GM18519 (cell line): ENCODE measurements around the gene CTNND2.
"Not testable (repeated sequence)": the region's sequence is repeated elsewhere in the genome, so short reads cannot be mapped to it uniquely, and the experiment has no call there.

ENCODE experiments used
- ATAC-seq: cut with Tn5 transposase; IDR thresholded peaks from one replicate; pipeline ENCODE4 v1.9.1; 2021; ENCODE audit warnings: mild to moderate bottlenecking, moderate library complexity; ENCODE audit not compliant: unreplicated experiment, low FRiP score

The CTNND2 gene

DNA sequence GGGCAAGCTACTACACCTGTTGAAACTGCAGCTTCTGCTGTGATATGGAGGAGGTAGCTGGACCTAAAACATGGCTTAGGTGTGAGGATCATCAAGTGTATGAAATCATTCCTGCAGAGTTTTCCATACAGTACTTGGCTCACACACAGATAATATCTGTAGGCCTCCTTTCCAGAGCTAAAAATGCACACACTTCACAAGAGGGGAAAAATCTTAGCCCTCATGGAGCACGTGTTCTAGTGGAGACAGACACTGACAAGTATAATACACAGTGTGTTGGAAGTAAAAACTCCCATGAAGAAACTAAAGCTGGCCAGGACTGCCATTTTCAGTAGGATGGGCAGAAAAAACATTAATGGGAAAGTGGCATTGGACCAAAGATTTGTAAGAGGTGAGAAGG is 216.7 kb downstream of the CTNND2 start:
- ATAC-seq: no peak

DNA sequence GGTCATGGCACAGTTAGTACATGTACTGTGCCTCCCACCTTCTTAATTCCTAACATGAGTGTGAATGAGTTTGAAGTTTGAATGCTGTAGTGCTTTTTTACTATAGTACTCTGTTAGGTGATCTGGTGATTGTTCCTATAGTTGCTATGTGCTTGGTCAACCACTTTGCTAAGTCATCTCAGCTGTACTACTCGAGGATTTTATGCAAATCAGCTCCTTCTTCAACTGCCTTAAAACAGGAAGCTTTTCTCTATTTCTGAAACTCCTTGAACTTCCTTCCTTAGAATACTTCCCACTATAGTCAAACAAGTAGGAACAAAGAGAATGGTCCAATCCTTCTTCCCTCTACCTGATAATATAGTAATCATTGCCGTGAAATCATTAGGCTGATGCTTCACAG is 219.6 kb downstream of the CTNND2 start:
- no peak for ATAC-seq

DNA sequence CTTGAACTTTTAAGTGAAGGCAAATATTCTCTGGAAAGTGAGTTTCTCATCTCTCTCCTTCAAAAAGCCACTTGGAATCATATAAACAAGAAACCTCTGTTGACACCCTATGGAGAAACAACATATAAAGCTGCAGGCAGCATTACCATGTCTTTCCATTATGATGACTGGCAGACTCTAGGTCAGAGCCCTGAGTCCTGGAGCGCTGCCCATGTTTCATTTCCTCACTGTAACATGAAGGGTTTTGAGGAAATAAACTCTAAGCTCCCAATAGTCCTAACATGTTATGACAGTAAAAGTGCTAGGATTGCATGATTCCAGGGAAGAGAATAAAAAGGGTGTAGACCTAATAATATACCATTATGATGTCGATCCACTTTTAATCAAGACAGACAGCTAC is 220.6 kb downstream of the CTNND2 start:
- no peak for ATAC-seq

DNA sequence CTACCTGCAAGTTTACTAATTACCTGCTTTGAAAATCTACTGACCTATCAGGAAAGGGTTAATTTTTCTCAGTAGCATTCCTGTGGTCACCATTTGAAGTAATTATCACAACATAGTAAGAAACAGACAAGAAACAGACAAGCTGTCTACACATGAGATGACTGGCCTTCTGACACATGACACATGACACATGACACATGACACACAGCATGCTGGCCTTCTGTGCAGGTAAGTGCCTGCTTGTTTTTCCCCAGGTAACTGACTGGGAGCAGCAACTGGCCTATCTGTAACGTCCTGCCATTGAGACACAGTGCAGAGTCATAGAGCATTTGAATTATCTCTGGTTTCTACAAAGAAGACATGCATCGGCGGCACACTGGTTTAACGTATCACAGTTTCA is 222.4 kb downstream of the CTNND2 start:
- no peak for ATAC-seq

DNA sequence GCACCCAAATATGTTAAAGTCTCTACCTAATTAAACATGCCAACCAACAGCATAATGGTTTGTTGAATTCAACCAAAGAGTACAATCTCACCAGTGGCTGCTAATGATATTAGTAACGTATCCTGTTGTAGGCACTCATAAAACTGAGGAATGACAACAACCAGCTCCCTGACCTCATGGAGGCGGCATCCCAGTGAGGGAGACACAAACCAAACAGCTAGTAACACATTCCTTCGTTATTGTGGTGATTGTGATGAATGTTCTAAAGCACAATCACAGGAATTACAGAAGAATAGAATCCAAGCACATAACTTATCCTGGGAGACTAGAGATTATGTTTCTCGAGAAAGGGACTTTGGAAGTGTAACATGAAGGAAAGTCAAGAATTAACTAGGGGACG is 224.6 kb downstream of the CTNND2 start:
- no peak for ATAC-seq

DNA sequence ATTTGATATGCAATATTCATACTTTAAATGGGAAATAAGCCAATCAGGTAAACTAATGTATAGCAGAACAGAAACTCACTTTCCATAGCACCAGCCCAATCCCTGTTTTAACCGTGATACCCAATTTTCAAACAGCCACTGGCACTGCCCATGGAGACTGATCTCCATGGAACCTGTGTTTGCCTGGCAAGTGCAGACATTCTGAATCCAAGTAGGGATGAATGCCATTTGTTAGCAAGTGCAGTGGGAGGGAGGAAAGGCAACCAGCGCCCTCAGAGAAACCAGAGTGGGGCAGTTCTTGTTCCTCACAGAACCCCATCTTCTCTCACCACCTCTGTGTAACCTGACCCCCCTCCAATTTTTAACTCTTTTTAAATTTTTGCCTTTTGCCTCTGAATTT is 229.1 kb downstream of the CTNND2 start:
- no peak for ATAC-seq

DNA sequence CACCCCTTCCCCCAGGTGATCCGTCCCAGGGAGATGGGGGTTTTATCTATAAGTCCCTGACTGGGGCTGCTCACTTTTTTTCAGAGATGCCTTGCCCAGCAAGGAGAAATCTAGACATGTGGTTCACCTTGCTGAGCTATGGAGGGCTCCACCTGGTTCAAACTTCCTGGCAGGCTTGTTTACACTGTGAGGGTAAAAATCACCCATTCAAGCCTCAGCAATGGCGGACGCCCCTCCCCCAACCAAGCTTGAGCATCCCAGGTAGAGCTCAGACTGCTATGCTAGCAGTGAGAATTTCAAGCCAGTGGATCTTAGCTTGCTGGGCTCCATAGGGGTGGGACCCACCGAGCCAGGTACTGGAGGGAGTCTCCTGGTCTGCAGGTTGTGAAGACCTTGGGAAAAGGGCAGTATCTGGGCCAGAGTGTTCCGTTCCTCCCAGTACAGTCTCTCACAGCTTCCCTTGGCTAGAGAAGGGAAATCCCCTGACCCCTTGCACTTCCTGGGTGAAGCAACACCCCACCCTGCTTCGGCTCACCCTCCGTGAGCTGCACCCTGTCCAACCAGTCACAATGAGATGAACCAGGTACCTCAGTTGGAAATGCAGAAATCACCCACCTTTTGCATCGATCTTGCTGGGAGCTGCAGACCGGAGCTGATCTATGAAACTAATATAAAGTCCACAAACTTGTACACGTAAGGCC is 231.7 kb downstream of the CTNND2 start:
- ATAC-seq: no peak

DNA sequence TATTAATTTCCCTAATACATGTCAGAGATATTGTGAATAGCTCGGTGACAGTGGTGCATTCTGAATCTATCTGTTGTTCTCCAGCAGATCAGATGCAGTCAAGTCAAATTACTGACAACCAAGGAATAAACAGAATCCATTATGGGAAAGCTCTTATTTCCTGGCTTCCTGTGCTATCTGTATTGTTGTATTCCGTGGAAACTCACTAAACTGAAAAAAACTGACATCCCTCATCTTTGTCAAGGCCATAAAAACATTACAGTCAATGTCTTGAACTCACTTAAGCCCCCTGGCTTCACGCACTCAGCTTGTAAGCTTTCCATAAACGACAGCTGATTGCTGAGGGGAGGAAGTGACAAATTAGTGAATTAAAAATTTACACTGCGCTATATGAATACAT is 245.9 kb downstream of the CTNND2 start:
- ATAC-seq: no peak

DNA sequence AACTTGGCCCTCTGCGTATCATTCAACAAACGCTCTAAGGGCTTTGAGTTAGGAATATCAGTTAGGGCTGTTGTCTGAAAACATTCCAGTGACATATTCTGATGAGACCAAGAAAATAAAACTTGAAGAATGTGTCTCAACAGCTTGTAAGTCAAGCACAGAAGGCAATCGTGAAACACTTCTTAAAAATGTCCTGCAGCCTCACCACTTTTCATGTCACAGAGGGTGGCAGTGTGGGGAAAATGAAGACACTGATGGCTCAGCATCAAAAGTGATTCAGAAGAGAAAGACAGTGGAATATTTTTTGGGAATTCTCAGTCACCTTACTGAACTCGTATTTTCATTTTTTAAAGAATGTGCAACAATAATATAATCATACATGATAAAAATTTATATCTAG is 247.3 kb downstream of the CTNND2 start:
- ATAC-seq: no peak

DNA sequence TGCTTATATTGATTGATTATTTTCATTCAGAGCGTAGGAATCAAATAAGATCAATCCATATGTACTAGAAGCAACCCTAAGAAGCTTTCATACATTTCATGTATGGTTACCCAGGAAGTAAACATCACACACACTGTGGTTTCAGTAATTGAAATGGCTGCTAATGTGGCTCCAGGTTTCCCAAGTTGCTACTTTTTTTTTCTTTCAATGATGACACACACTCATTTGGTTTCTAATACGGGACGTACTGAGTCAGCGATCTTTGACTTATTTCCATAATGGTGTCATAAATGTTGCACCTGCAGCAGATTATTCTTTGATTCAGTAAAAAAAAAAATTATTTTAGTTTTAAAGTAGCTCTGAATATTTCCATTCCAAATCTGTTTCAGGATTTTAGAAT is 248.6 kb downstream of the CTNND2 start:
- no peak for ATAC-seq

DNA sequence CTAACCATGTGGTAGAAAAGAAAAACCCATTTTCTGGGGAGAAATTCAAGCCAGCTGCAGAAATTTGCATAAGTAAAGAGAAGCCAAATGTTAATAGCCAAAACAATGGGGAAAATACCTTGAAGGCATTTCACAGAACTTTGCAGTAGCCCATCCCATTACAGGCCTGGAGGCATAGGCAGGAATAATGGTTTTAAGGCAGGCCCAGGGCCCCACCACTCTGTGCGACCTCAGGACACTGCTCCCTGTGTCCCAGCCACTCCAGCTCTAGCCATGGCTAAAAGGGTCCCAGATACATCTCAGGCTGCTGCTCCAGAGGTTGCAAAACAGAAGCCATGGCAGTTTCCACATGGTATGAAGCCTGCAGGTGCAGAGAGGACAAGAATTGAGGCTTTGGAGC is 253.3 kb downstream of the CTNND2 start:
- ATAC-seq: no peak

DNA sequence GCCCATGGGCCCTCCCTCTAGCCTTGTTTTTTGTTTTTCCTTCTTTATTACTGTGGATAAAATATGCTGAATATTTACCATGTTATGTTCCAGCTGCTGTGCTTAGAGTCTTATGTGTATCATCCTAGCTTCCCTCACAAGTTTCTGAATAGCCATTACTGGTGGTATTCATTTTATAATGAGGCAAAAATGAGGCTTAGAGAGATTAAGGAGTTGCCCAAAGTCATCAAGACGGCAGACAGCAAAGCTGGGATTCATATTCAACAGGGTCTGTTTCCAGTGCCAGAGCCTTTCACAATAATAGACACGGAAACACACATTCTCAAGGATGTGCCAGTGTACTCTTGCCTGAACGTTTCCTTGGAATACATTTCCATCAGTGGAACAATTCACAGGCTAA is 258.1 kb downstream of the CTNND2 start:
- no peak for ATAC-seq

DNA sequence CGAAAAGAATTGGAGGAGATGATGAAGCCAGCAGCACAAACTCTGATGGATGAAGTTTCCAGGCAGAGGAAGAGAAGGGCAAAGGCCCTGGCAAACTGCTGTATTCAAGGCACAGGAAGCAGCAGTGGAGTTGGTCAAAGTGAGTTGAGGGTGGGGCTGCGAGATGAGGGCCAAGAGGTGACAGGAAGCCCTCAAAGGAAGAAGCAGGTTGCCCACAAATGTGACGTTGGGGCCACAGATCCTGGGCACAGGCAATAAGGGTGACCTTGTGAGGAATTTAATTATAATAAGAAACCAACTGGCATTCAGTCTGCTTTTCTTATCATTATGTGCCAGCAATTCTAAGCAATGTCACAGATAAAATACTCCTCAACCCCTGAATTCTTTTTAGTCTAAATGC is 261.8 kb downstream of the CTNND2 start:
- ATAC-seq: no peak

DNA sequence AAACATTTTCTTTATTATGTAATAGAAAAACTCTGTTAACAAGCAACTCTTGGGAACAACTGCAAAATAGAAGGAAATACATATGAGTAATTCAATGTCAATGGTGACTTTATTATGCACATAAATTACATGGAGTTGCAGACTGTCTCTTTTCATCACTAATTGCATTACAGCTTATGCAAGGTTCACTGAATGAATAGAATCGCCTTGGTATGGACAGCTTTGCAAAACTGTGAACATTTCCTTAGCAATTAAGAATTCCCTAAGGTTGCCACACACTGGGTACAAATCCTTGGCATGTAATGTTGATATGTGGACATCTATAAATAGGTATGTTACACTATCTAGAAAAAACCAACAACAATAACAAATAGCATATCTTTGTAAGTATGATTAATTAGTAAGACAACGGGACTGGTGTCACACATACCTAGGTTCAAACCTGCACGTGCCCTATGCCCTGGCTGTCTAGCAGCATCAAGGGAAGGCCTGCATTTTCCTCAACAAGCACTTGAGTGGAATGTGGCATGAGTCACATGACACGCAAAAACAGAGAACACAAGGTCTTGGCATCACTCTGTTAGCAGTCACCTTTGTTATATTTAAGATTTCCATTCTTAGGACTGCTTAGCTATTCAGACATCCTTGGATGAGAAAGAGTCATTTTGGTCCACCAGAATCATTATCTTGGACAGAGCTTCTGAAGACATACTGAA is 263.9 kb downstream of the CTNND2 start:
- ATAC-seq: no peak

DNA sequence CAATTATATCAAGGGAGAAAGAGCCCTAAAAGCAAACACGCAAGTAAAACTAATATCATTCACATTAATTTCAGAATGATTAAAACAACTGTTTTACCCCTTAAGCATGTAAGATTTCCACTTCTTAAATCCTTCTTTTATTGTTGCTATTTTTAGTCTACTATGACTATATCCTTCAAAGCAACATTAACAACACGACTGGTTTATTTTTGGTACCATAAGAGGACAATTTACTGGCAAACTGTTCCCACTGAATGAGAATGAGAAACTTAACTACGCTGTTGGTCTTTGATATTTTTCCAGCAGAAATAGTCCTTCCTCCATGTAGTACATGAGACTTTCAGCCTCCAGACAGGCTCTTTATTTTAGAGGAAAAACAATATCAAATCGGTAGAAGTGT is 281.5 kb downstream of the CTNND2 start:
- ATAC-seq: no peak

DNA sequence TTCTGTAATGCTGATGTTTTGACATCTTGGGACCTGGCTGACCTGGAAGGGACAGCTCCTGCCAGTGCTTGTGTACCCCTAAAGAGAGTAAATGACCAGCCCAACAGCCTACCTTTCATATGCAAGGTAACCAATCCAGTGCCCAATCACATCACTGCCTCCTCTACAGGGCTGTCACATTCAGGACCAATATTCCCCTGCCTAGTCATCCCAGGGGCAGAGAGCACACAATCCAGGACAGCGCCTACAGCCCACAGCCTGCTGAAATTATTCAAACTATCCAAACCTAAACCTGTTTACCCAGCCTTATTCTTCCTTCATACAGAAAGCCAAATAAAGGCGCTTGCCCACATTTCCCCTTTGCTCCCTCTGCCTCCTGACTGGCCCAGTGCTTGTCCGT is 284.1 kb downstream of the CTNND2 start:
- no peak for ATAC-seq

DNA sequence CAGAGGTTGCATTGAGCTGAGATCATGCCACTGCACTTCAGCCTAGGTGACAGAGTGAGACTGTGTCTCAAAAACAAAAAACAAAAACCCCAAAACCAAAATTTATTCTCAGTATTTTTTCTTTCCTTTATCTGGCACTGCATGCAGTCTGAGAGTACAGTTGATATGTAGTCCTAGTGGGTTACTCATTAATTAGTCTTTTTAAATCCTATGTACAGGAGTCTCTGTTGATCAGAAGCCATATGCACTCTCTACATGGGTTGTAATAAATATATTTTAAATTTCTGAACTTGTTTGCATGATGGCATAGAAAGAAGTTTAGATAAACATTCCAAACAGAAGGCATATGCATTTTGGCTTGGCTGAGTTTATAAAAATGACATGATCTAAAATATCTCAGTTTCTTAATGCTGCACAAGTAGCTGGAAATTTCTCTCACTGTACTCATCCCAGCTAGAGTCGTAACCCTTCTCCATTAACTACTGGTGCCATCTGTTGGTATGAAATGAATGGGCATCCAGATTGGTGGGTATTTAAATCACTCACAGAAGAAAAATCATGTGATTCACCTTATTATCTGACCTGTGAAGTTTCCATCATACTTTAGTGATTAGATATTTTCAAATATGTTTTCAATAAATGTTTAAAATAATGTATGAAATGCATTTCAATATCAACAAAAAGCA is 284.8 kb downstream of the CTNND2 start:
- ATAC-seq: no peak

DNA sequence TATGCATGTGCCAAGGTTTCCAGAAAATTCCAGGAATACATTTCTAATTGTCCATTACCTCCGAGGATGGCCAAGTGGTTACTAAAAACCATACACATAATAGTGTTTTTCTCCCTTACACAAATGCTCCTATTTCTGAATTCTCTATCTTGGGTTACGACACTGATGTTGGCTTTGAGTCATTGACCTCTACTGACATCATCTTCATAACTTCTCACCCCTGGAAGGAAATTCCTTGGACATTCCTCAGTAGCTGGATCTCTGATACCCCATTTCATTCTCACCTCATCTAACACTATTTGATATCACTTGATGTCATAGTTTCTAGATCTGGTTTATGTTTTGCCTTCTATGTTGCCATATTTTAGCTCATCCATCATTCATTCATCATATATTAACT is 287.2 kb downstream of the CTNND2 start:
- no peak for ATAC-seq

DNA sequence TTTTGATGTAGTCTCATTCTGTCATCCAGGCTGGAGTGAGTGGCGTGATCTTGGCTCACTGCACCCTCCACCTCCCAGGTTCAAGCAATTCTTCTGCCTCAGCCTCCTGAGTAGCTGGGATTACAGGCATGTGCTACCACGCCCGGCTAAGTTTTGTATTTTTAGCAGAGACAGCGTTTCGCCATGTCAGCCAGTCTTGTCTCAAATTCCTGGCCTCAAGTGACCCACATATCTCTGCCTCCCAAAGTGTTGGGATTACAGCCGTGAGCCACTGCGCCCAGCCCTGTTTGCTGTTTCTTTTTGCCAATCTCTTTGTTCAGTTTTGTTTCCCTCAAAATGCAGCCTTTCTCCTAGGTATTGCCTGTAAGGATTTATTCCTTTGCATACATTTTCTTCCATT is 287.6 kb downstream of the CTNND2 start:
- ATAC-seq: not testable (repeated sequence)

DNA sequence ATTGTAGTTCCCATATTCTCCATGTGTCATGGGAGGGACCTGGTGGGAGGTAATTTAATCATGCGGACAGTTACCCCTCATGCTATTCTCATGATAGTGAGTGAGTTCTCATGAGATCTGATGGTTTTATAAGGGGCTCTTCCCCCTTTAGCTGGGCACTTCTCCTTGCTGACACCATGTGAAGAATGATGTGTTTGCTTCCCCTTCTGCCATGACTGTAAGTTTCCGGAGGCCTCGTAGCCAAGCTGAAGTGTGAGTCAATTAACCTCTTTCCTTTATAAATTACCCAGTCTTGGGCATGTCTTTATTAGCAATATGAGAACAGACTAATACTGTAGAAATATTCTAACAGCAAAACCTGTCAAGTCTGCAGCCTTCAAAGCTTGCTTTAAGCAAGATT is 293.2 kb downstream of the CTNND2 start:
- ATAC-seq: no peak

DNA sequence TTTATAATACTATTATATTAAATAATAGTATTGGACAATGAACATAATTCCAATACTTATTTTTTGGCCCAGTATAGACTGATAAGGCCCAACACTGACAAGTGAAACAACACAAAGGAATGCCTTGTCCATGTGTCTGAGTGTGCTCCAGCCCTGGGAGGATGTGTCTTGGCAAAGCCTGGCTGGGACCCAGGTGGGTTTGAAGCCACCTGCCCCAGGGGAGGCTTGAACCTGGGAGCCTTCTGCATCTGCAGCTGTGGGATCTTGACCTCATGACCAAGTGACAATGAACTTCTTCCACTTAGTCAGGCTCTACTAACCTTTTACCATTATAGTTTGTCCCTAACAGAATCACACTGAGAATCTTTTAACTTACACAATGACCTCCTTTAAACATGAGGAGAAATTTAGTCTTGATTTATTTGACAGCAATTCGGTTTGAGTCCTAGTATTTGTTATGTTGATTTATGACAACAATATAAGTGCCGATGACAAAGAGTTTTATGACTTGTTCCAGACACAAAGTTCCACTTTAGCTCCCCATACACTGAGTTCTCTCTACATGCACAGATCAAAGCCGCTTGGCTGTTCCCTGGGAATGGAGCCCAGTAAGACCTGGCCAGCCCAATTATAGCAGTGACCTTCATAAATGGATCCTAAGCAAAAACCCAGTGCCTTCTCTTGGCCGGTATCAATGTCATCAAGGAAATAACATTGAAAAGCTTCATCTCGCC is 294.5 kb downstream of the CTNND2 start:
- no peak for ATAC-seq
